HG02610 (cell line): ENCODE measurements around the gene HEPH.
"Not testable (repeated sequence)": the region's sequence is repeated elsewhere in the genome, so short reads cannot be mapped to it uniquely, and the experiment has no call there.

ENCODE experiments used
- ATAC-seq: cut with Tn5 transposase; IDR thresholded peaks from one replicate; pipeline ENCODE4 v1.9.1; 2021; ENCODE audit warnings: mild to moderate bottlenecking, moderate library complexity; ENCODE audit not compliant: unreplicated experiment

Gene HEPH, protein sequence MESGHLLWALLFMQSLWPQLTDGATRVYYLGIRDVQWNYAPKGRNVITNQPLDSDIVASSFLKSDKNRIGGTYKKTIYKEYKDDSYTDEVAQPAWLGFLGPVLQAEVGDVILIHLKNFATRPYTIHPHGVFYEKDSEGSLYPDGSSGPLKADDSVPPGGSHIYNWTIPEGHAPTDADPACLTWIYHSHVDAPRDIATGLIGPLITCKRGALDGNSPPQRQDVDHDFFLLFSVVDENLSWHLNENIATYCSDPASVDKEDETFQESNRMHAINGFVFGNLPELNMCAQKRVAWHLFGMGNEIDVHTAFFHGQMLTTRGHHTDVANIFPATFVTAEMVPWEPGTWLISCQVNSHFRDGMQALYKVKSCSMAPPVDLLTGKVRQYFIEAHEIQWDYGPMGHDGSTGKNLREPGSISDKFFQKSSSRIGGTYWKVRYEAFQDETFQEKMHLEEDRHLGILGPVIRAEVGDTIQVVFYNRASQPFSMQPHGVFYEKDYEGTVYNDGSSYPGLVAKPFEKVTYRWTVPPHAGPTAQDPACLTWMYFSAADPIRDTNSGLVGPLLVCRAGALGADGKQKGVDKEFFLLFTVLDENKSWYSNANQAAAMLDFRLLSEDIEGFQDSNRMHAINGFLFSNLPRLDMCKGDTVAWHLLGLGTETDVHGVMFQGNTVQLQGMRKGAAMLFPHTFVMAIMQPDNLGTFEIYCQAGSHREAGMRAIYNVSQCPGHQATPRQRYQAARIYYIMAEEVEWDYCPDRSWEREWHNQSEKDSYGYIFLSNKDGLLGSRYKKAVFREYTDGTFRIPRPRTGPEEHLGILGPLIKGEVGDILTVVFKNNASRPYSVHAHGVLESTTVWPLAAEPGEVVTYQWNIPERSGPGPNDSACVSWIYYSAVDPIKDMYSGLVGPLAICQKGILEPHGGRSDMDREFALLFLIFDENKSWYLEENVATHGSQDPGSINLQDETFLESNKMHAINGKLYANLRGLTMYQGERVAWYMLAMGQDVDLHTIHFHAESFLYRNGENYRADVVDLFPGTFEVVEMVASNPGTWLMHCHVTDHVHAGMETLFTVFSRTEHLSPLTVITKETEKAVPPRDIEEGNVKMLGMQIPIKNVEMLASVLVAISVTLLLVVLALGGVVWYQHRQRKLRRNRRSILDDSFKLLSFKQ

DNA sequence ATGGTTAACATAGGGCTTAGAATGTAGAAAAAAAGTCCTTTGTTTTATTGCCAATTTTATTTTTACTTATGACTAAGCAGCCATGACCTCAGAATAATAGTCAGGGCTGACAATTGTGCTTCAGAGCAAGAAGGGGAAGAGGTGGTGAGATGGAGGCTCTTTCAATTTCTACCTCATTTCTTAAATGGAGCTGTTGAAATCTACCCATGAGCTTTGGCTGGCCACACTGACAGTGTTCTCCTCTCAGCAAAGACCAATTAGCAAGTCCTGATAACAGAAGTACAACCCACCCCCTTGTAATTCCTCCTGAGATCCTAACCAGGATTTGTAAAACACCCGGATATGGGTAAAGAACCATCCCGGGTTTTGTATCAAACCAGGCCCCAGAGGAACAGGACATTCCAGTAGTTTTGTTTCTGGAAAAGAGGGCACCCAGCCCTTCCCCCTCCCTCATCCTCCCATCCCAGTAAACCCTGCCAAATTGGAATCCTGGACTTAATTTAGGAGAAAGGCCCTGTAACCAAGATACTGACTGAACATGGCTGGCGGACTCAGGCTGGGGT, at the start of gene HEPH:
TSS of gene HEPH (plus strand) at position 399 of the 563 bp plus-strand sequence. CDS start 6,324 bp downstream, outside the sequence.
- peak; percentile 69 for ATAC-seq

DNA sequence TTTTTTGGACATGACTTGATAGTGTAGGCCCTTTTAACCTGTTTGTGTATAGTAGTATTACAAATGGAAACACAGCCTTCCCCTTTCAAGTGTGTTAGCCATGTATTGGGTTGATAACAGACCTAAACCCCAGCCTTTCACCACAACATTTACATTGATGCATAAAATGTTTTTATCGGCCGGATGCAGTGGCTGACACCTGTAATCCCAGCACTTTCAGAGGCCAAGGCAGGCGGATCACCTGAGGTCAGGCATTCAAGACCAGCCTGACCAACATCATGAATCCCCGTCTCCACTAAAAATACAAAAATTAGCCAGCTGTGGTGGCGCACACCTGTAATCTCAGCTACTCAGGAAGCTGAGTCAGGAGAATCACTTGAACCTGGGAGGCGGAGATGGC, 45.3 kb upstream of the HEPH start:
- ATAC-seq = not testable (repeated sequence)

DNA sequence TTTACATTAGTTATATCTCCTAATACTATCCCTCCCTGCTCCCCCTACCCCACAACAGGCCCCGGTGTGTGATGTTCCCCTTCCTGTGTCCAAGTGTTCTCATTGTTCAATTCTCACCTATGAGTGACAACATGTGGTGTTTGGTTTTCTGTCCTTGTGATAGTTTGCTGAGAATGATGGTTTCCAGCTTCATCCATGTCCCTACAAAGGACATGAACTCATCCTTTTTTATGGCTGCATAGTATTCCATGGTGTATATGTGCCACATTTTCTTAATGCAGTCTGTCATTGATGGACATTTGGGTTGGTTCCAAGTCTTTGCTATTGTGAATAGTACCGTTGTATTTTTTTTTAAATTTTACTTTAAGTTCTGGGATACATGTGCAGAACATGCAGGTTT, 42.7 kb upstream of the HEPH start:
- ATAC-seq = not testable (repeated sequence)

DNA sequence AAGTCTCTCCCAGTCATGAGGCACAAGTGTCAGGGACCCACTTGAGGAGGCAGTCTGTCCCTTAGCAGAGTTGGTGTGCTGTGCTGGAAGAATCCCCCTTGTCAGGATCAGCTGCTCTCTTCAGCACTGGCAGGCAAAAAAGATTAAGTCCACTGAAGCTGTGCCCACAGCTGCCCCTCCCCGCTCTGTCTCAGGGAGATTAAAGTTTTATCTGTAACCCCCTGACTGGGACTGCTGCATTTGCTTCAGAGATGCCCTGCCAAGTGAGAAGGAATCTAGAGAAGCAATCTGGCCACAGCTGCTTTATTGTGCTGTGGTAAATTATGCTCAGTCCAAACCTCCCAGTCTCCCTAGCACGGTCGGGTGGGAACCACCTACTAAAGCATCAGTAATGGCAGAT, 37.4 kb upstream of the HEPH start:
- ATAC-seq = no peak

DNA sequence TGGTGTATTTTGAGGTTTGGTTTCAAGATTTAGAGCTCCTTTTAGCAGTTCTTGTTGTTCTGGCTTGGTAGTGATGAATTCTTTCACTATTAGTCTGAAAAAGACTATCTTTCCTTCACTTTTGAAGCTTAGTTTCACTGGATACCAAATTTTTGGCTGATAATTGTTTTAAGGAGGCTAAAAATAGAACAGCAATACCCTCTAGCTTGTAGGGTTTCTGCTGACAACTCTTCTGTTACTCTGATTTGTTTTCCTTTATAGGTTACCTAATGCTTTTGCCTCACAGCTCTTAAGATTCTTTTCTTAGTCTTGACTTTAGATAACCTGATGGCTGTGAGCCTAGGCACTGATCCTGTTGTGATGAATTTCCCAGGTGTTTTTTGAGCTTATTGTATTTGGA, 33.6 kb upstream of the HEPH start:
- ATAC-seq = no peak

DNA sequence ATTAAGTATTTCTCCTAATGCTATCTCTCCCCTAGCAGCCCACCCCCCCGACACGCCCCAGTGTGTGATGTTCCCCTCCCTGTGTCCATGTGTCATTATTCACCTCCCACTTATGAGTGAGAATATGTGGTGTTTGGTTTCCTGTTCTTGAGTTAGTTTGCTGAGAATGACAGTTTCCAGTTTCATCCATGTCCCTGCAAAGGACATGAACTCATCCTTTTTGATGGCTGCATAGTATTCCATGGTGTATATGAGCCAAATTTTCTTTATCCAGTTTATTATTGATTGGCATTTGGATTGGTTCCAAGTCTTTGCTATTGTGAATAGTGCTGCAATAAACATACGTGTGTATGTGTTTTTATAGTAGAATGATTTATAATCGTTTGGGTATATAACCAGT, 28.8 kb upstream of the HEPH start:
- not testable (repeated sequence) for ATAC-seq

DNA sequence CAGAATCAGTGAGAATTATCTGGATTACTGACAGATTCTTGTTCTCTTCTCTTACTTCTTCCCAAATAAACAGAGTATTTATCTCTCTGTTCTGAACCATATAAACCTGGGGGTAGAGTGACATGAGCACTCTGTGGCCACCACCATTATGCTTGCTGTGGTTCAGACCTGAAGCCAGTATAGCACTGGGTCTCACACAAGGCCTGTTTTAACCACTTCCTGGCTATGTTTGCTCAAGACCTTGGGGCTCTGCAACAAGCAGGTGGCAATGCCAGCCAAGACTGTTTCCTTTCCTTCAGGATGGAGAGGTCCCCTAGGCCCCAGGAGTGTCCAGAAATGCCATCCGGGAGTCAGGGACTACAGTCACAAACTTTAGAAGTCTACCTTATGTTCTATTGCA, 21.7 kb upstream of the HEPH start:
- ATAC-seq = no peak

DNA sequence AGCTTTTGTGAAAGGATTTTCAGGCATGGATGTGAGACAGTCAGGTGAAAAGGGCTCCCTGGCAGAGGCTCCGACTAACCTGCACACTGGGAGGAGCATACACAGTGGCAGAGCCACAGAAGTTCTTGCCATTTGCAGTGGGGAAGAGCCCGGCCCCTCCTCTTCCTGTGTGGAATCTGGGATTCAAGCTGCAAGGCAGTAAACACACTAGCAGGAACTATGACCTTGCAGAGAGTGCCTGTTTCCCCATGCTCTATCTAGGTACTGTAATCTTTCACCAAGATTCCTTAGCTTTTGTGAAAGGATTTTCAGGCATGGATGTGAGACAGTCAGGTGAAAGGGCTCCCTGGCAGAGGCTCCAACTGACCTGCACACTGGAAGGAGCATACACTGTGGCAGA, 19.8 kb upstream of the HEPH start:
- no peak for ATAC-seq

DNA sequence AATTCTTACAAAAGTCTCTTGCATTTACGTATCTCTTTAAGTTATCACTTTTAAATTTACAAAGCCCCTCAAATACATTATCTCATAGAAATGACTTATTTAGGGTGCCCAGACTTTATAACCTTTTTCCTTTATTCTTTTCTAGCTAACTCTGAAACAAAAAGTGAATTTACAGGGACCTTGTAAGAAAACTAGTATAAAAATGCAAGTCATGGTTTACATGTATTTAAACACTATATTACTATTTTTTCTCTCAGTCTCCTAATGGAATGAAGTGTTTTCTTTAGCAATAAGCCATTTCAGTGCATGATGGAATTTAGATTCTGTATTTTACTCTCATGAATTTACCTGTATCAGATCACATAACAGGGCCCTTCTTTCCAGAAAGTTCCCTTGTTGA, 14.5 kb upstream of the HEPH start:
- no peak for ATAC-seq

DNA sequence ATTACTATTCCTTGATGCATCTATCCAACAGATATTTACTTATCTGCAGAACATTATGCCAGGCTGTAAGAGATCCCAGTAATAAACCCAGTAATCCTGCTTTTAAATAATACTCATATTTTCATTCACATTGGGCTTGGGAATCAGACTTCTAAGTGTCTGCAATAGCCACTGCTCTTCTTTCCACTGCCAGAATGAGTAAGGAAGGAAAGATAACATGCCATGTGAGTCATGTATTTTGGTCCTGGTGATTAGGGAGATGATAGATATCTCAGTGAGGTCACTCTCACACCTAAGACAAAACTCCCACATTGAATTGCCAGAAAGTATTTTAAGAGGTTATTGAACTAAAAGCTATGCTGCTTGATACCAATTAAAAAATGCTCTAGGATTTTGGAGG, 13.9 kb upstream of the HEPH start:
- ATAC-seq = no peak

DNA sequence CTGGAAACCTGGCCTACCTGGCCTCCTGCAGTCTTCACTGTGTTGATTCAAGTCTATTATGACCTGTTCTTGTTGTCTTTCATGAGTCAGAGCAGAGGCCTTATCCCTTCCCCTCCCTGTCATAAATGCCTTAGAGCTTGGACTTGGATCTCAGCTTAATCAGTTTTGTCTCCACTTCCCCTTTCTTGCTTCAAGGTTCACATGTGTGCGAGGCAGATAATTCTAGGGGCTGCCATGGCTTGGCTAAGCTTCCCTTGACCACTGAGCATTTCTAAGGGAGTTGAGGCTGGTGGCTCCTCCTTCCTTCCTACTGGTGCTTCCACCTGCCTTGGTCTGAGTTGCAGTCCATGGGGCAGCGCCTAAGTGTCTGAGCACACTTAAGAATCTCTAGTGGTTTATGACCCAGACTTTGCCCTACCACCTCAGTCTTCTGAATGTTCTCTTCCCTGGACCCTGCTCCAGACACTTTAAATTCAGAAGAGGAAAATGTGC, 1.7 kb upstream of the HEPH start:
- no peak for ATAC-seq

DNA sequence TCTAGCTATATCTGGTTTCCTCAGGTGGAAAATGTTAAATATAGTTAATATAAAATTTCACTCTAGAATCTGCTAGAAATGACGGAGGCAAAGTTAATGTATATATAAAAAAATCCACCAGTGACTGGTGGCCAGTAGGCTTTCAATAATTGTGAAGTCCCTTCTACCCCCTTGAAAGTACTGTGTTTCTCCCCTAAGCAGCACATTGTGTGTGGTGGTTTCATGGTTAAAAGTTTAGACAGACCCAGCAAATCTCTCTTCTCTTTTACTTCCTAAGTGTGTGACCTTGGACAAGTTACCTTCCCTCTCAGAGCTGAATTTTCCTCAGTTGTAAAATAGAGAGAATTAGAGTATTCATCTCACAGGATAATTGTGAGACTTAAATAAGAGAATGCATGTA, 600 bp upstream of the HEPH start:
- ATAC-seq = peak; percentile 55

DNA sequence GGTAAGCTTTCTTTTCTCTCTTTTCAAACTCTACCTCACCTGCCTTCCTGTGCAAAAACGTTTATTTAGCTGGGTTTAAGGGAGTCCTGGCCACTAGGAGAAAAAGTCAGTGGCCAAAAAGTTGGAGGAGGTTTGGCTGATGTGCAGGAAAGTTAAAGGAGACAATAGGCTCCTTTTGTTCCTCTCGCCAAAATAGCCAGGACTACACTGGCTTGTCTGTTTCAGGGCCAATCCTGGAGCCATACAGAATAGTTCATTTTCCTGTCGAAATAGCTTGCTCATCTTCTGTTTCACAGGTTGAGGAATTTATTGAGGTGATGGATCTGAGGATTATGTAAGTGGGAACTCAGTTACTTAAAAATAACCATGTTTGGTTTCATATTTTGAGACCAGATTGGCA, 423 bp downstream of the HEPH start:
- no peak for ATAC-seq

DNA sequence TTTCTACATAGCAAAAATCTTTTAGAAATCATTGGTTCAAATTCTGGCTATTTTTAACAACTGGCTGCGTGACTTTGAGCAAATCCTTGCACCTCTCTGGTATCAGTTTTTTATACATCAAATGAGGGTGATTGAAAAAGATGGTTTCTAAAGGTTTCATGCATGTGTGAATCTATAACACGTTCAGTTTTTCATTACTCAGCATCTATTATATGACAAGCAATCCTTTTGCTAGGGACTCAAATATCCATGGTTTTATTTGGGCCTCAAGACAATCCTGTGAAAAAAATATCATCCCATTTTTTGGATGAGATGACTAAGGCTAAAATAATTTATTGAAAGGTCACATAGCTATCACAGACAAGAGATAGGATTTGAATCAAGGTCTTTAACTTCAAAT, 884 bp downstream of the HEPH start:
- no peak for ATAC-seq

DNA sequence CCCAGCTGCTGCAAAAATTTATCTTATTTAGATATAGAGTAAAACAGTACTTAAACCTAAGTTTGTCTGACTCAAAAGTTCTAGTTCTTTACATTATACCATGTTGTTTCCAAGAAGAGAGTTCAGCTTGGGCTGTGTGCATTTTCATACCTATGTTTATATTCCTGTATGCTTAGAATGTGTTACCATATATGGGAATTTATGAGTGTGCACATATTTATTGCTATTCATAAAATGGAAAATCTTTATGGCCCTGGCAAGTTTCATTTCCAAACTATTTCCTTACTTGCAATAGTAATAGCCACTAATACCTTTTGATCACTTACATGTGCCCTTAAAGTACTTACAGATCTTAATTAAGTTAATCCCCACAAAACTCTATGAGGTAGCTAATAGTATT, 2.6 kb downstream of the HEPH start:
- no peak for ATAC-seq

DNA sequence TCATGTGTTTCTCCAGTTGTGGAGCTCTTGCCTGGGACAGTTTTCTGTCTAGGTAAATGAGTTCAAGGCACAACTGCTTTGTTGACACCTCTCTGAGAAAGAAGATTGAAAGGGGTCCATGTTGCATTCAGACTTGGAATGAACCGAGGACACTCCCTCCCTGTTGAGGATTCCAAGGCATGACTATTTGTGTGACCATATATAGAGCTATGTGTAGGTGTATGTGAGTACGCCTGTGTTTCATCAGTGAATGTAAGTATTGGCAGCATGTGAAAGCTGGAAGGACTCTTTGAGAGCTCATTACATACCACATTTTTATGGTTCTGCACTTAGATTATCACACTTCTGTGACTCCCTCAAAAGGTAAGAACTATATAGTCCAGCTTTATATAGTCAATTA, 3.4 kb downstream of the HEPH start:
- no peak for ATAC-seq

DNA sequence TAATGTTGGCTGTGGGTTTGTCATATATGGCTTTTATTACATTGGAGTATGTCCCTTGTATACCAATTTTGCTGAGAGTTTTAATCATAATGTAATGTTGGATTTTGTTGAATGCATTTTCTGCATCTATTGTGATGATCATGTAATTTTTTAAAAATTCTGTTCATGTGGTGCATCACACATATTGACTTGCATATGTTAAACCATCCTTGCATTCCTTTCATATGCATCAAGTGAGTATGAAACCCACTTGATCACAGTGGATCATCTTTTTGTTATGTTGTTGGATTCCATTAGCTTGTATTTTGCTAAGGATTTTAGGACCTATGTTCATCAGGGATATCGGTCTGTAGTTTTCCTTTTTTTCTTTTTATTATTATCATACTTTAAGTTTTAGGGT, 12.1 kb downstream of the HEPH start:
- ATAC-seq = no peak

DNA sequence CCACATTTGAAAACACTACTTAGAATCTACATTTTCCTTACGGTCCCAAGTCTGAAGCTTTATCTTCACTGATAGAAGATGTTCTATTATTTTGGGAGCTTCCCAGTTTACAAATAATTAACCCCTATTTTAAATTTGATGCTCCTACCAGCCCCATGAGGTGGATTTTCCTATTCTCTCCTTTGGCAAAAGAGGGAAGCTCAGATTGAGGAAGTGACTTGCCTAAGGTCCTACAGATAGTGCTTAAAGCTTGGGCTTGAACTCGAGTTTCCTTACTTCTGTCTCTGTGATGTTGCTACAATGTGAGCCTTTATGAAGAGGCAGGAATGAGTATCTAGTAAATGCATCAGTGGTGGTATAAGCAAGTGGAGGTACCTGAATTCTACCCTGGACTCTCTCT, 27.5 kb downstream of the HEPH start:
- ATAC-seq = no peak

DNA sequence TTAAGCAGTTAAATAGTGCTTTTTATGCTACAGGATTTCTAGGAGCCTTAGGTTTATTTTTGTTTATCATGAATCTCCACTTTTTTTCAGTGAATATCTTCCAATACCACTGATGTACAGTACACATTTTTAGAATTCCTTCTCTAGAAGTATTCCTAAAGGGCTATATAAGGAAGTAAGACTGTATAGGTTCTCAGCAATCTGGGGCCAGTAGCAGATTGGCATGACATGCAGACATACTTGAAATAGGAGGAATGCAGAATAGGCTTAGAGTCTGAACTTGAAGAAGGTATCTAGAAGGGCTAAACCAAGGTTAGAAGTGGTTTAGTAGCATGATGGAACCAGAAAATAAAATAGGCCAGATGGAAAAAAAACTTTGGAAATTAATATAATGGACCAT, 29.8 kb downstream of the HEPH start:
- no peak for ATAC-seq

DNA sequence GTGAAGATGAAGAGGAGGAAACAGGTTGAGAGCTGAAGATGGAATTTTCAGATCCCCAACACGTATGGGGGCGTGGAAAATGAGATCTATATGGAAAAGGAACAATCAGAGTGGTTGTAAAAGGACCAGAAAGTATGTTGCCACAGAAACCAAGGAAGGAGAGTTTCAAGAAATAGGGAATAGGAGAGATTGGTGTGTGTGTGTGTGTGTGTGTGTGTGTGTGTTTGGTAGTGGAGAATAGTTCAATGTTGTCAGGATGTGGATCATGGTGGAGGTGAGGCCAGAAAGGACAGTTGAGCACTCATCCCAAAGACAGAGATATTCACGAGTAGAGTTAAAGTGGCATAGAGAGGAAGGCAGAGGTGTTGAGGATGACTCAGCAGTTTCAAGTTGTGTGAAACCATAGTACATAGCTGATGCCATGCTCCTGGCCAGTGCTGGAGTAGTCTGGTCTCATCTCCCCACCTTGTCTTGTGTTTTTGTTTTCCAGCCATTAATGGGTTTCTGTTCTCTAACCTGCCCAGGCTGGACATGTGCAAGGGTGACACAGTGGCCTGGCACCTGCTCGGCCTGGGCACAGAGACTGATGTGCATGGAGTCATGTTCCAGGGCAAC, 36.1 kb downstream of the HEPH start:
- peak; percentile 71 for ATAC-seq
